Prostate gland (tissue), 2 donors: ENCODE results near the gene TMEM59L.

Experiments used
- POLR2AphosphoS5 ChIP-seq: sonication (generic); formaldehyde crosslinking; IDR thresholded peaks from one replicate; pipeline ENCODE4 v1.6.1; 2017; ENCODE audit warnings: antibody characterized with exemption
- TF ChIP-seq, protein P1 (sequence below), 4 experiments: fragments of 200-600 bp in 2 of 4; fragments of 450-650 bp in 2 of 4; sonication (generic) in 2 of 4; IDR thresholded peaks; 1 replicate in 3 of 4; 2 replicates in 1 of 4; pipeline ENCODE4 v1.5.1; 2016 to 2019; ENCODE audit warnings: antibody characterized with exemption in 4 of 4, mild to moderate bottlenecking in 2 of 4, moderate library complexity in 2 of 4

DNA sequence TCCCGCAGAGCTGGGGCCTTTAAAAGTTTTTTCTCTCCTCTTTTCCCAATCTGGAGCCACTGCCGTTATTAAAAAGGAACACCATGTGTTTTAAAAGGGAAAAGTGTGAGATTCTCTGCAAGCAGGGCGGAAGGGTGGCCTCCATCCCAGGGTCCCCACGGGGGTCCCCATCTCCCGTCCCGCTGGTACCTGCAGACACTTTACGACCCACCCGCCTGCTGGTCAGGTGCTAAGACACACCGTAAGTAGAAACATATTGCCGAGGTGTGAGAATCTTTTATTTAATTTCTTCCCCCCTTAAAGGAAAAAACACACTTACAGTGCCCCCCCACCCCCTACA, 7.9 kb upstream of the TMEM59L start:
- TF ChIP-seq, protein P1, sequence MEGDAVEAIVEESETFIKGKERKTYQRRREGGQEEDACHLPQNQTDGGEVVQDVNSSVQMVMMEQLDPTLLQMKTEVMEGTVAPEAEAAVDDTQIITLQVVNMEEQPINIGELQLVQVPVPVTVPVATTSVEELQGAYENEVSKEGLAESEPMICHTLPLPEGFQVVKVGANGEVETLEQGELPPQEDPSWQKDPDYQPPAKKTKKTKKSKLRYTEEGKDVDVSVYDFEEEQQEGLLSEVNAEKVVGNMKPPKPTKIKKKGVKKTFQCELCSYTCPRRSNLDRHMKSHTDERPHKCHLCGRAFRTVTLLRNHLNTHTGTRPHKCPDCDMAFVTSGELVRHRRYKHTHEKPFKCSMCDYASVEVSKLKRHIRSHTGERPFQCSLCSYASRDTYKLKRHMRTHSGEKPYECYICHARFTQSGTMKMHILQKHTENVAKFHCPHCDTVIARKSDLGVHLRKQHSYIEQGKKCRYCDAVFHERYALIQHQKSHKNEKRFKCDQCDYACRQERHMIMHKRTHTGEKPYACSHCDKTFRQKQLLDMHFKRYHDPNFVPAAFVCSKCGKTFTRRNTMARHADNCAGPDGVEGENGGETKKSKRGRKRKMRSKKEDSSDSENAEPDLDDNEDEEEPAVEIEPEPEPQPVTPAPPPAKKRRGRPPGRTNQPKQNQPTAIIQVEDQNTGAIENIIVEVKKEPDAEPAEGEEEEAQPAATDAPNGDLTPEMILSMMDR (IDR thresholded peaks at IDR 0.05): no peak
- no peak for TF ChIP-seq POLR2AphosphoS5
